Measurements from ENCODE around the gene EIF5. TPM values are rescaled to one million over a fixed set of nuclear protein-coding genes. Genes with fewer than 3 reads are reported as not detected.

Gene EIF5
- polyA plus RNA-seq, 3 donors, result 162 to 191 (median 163) TPM

DNA sequence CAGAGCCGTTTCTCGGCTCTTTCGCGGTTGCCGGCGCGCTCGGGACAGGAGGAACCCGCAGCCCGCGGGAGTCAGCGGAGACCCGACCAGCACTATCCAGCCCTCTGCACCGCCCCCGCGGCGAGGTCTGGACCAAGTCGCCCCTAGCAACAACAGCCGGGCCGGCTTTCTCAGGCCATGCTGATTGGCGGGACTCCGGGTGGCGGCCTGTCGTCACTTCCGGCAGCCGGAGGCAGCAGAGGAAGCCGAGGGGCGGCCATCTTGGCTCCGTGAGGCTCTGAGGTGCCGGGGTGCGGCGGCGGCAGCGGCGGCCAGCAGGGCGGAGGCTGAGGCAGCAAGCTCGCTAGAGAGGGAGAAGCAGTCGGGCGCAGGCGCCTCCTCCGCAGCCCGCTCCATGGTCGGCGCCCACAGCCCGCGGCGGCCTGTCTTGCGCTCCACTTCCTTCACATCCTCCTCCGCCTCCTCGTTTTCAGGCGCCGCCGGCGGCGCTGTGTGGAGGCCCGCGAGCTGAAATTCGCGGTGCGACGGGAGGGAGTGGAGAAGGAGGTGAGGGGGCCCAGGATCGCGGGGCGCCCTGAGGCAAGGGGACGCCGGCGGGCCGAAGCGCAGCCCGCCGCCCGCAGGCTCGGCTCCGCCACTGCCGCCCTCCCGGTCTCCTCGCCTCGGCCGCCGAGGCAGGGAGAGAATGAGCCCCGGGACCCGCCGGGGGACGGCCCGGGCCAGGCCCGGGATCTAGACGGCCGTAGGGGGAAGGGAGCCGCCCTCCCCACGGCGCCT lies 51.3 kb downstream of the EIF5 start, which contains the start of gene MARK3:
MARK3 (plus strand) TSS at position 264 of the 777 bp plus-strand sequence. CDS start 615 bp downstream, outside the sequence.
- H4K20me1 ChIP-seq (ENCODE audit: insufficient read depth, low read length), result peaks cover 45% of the 10 kb centered on the region
- H3K27ac ChIP-seq (ENCODE audit: low read depth in 1 of 2, low read length in 2 of 2), result peak within 1 kb of the TSS; percentile 86 to 92
- H3K36me3 ChIP-seq (replicated peaks in 1 of 2; ENCODE audit: control insufficient read depth in 1 of 2, insufficient read depth in 2 of 2, low read length in 2 of 2), result no peaks in the 10 kb centered on the region
- peak within 1 kb of the TSS; percentile 96 to 98 for H3K4me3 Mint-ChIP-seq
- intact Hi-C loops (cut with micrococcal nuclease), result loop anchor here in 1 of 2 donors (5.0 kb wide), 1 partner anchor 38 kb away; no protein-coding TSS in a partner anchor
- peaks cover 75% of the 10 kb centered on the region for H3K79me2 ChIP-seq (ENCODE audit: insufficient read depth, low read length)
- under 1% methylated on average over 78 of the region's 91 CpGs for WGBS (ENCODE audit: insufficient coverage)
- peaks cover 0 to 3% of the 10 kb centered on the region in 2 donors for H3K36me3 Mint-ChIP-seq
- H3K27me3 ChIP-seq (ENCODE audit: control insufficient read depth in 2 of 2, insufficient read depth in 2 of 2, low read length in 2 of 2), result no peaks in the 10 kb centered on the region
- H3K9me3 ChIP-seq (replicated peaks in 1 of 2; ENCODE audit: control insufficient read depth in 1 of 2, insufficient read depth in 1 of 2, low read length in 2 of 2), result no peaks in the 10 kb centered on the region
- no peaks in the 10 kb centered on the region for H3K9me3 Mint-ChIP-seq
- H3K27me3 Mint-ChIP-seq (ENCODE audit: low read depth in 3 of 3), result no peaks in the 10 kb centered on the region
- peaks cover 55 to 75% of the 10 kb centered on the region in 2 donors for H3K4me1 ChIP-seq (ENCODE audit: control insufficient read depth in 1 of 2, insufficient read depth in 2 of 2, low read length in 2 of 2)
- peak within 1 kb of the TSS; percentile 89 for H3K4me2 ChIP-seq (replicated peaks; ENCODE audit: extremely low read depth, low read length, poor library complexity, severe bottlenecking)
- H3K4me3 ChIP-seq (replicated peaks in 1 of 3; ENCODE audit: low read depth in 2 of 3, low read length in 3 of 3), result peak within 1 kb of the TSS; percentile 85 to 99 (median 86)
- H2AFZ ChIP-seq (ENCODE audit: insufficient read depth, low read depth, low read length, poor library complexity, severe bottlenecking), result peak within 1 kb of the TSS; percentile 84
- H3K27ac Mint-ChIP-seq, result peak within 1 kb of the TSS; percentile 93 to 98 (median 96)
- H3K9ac ChIP-seq (ENCODE audit: insufficient read depth, low read length, poor library complexity, severe bottlenecking), result peak within 1 kb of the TSS; percentile 95
- TF ChIP-seq, protein P1, sequence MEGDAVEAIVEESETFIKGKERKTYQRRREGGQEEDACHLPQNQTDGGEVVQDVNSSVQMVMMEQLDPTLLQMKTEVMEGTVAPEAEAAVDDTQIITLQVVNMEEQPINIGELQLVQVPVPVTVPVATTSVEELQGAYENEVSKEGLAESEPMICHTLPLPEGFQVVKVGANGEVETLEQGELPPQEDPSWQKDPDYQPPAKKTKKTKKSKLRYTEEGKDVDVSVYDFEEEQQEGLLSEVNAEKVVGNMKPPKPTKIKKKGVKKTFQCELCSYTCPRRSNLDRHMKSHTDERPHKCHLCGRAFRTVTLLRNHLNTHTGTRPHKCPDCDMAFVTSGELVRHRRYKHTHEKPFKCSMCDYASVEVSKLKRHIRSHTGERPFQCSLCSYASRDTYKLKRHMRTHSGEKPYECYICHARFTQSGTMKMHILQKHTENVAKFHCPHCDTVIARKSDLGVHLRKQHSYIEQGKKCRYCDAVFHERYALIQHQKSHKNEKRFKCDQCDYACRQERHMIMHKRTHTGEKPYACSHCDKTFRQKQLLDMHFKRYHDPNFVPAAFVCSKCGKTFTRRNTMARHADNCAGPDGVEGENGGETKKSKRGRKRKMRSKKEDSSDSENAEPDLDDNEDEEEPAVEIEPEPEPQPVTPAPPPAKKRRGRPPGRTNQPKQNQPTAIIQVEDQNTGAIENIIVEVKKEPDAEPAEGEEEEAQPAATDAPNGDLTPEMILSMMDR (IDR thresholded peaks at IDR 0.05), result peak; percentile 27
- H3K4me1 Mint-ChIP-seq, result peaks cover 62% of the 10 kb centered on the region
- peak; percentile 96 to 97 (median 96) for DNase-seq

DNA sequence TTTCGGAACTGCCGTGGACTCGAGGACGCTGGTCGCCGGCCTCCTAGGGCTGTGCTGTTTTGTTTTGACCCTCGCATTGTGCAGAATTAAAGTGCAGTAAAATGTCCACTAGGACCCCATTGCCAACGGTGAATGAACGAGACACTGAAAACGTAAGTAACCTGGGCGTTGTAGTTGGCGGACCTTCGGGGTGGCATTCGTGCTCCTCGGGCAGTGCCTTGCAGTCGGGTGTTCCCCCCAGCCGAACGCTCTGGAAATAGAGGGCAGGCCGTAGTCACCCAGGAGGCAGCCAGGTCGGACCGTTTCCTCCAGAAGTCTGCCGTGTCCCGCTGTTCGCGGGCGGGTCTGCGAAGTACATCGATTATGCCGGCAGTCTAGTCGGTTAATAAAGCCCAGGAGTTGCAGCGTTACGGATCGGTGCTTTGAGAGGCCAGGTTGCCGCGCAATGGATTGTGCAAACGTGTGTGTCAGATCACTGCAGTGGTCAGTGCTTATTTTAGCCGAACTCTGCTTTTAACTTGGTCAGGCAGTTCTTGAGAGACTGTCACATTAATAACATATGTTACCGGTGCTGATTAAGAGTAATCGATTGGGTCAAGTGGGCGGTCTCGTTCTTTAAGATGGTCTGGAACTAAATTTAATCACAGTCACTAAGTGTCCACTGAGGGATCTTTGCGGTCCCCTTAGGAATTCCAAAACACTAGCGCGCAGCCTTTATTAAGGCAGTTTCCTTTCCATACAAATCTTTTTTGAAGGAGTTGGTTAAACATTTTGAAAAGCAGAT lies 52.1 kb downstream of the EIF5 start:
- DNase-seq, result peak in 2 of 3 donors; percentile 39 to 42
- Mint-ChIP-seq H3K27me3 (ENCODE audit: low read depth in 3 of 3) (no peaks in the 10 kb centered on the region), H3K9me3 (no peaks in the 10 kb centered on the region), H3K27ac (peak overlapping the region; percentile 89 to 98 (median 96)), H3K36me3 (peaks cover 0 to 3% of the 10 kb centered on the region in 2 donors), H3K4me1 (peaks cover 63% of the 10 kb centered on the region), H3K4me3 (peak overlapping the region; percentile 96 to 98)
- no peaks in the 10 kb centered on the region for H3K27me3 ChIP-seq (ENCODE audit: control insufficient read depth in 2 of 2, insufficient read depth in 2 of 2, low read length in 2 of 2)
- H3K36me3 ChIP-seq (replicated peaks in 1 of 2; ENCODE audit: control insufficient read depth in 1 of 2, insufficient read depth in 2 of 2, low read length in 2 of 2), result no peaks in the 10 kb centered on the region
- peak overlapping the region; percentile 86 to 92 for H3K27ac ChIP-seq (ENCODE audit: low read depth in 1 of 2, low read length in 2 of 2)
- TF ChIP-seq, protein P1 (IDR thresholded peaks at IDR 0.05), result no peak
- H3K79me2 ChIP-seq (ENCODE audit: insufficient read depth, low read length), result peaks cover 82% of the 10 kb centered on the region
- intact Hi-C loops (cut with micrococcal nuclease), result loop anchor here in 1 of 2 donors (5.0 kb wide), 1 partner anchor 39 kb away; no protein-coding TSS in a partner anchor
- H3K4me3 ChIP-seq (replicated peaks in 1 of 3; ENCODE audit: low read depth in 2 of 3, low read length in 3 of 3), result peak overlapping the region; percentile 85 to 99 (median 86)
- peak overlapping the region; percentile 95 for H3K9ac ChIP-seq (ENCODE audit: insufficient read depth, low read length, poor library complexity, severe bottlenecking)
- WGBS (ENCODE audit: insufficient coverage), result under 1% methylated on average over 37 of the region's 44 CpGs
- H4K20me1 ChIP-seq (ENCODE audit: insufficient read depth, low read length), result peaks cover 52% of the 10 kb centered on the region
- no peaks in the 10 kb centered on the region for H3K9me3 ChIP-seq (replicated peaks in 1 of 2; ENCODE audit: control insufficient read depth in 1 of 2, insufficient read depth in 1 of 2, low read length in 2 of 2)
- peak overlapping the region; percentile 89 for H3K4me2 ChIP-seq (replicated peaks; ENCODE audit: extremely low read depth, low read length, poor library complexity, severe bottlenecking)
- peak overlapping the region; percentile 84 for H2AFZ ChIP-seq (ENCODE audit: insufficient read depth, low read depth, low read length, poor library complexity, severe bottlenecking)
- H3K4me1 ChIP-seq (ENCODE audit: control insufficient read depth in 1 of 2, insufficient read depth in 2 of 2, low read length in 2 of 2), result peaks cover 53 to 75% of the 10 kb centered on the region in 2 donors

All from CD14-positive monocyte (primary cell).